Measurements from ENCODE around the gene ARHGEF25.

DNA sequence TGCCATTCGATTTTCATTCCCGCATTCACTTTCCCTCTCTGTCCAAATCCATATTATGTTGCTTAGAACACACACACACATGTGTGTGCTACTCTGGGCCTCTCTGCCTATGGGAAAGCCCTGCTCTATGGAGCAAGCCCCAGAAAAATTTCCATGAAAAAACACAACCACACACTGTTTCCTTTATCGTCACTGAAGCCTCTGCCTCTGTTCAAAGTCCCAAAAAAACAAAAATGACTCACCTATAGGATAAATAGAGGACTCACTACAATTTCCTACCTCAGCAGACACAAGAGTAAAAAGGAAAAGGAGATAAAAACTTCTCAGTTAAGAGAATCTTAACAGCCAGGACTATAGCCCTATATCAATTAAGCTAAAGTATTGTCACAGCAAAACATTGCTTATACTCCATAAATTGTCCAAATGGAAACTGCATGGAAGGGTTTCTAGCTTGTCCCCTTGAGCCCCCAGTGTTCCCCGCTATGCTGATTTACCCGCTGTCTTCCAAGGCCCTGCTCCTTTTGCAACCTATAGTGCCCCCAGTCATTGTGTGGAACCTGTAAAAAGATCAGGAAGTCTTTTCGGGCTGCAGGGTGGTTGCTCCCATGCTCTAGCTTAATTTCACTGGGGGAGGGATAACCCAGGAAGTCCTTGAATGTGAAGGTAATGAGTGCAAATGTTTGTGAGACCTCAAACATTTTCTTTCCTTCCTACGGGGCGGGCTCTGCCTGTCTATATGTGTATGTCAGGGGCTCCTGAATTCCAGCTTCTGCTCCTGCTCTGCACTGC is 31.4 kb upstream of the ARHGEF25 start:
- TF ChIP-seq EZH2 (IDR thresholded peaks at IDR 0.05) (no peak), POLR2AphosphoS5 (IDR thresholded peaks at IDR 0.05; ENCODE audit: borderline replicate concordance, low read depth, low read length) (no peak), FOXP2 (optimal IDR thresholded peaks at IDR 0.05; ENCODE audit: control extremely low read depth, extremely low read length, insufficient read depth) (no peak)
